PC-9 (cell line): ENCODE results near the gene DLEC1. TPM values are rescaled to one million over a fixed set of nuclear protein-coding genes. Genes with fewer than 3 reads are reported as not detected.

ENCODE experiments used
- BruUV-seq: library from RNA; stranded (reverse); fragments of 400-500 nt; replicated peaks from 2 replicates; lab custom pipeline; 2021; lab: Mats Ljungman, UMichigan
- CTCF ChIA-PET: fragments of 300-600 bp; sonication (Branson Sonifier 250); formaldehyde crosslinking; loops from one replicate; lab custom pipeline; 2022; ENCODE audit warnings: antibody characterized with exemption; lab: Charles Lee
- POLR2A ChIA-PET: fragments of 300-600 bp; sonication (Branson Sonifier 250); formaldehyde crosslinking; loops from one replicate; lab custom pipeline; 2022; ENCODE audit warnings: antibody characterized with exemption; ENCODE audit not compliant: unreplicated experiment; lab: Charles Lee
- DNase-seq, 2 experiments: peaks; one replicate each; pipeline versions ENCODE4 v3.0.0 to v3.0.0-alpha.2; 2015 to 2022; ENCODE audit warnings: mixed read lengths in 1 of 2
- H2AFZ ChIP-seq: fragments of 200-600 bp; sonication (generic); 2 replicates; pipeline ENCODE4 v1.8.1; 2017; ENCODE audit warnings: antibody characterized with exemption
- H3F3A ChIP-seq: fragments of 200-600 bp; sonication (generic); 2 replicates; pipeline ENCODE4 v1.8.1; 2017; ENCODE audit warnings: antibody characterized with exemption, mild to moderate bottlenecking, low read depth; ENCODE audit not compliant: insufficient read depth
- H3K27ac ChIP-seq: fragments of 200-600 bp; sonication (generic); 2 replicates; pipeline ENCODE4 v1.6.1; 2016; ENCODE audit warnings: mixed run types
- H3K27me3 ChIP-seq: fragments of 200-600 bp; sonication (generic); 2 replicates; pipeline ENCODE4 v1.6.1; 2016; ENCODE audit warnings: low read depth, mixed run types; ENCODE audit not compliant: insufficient read depth
- H3K36me3 ChIP-seq: fragments of 200-600 bp; sonication (generic); 2 replicates; pipeline ENCODE4 v1.6.1; 2016; ENCODE audit warnings: low read depth, mixed run types
- H3K4me1 ChIP-seq: fragments of 200-600 bp; sonication (generic); replicated peaks from 2 replicates; pipeline ENCODE4 v1.6.1; 2016; ENCODE audit warnings: mixed run types; ENCODE audit not compliant: insufficient read depth
- H3K4me2 ChIP-seq: fragments of 200-600 bp; sonication (generic); 2 replicates; pipeline ENCODE4 v1.6.1; 2017; ENCODE audit warnings: mixed run types
- H3K4me3 ChIP-seq: fragments of 200-600 bp; sonication (generic); 2 replicates; pipeline ENCODE4 v1.6.1; 2016; ENCODE audit warnings: mixed run types
- H3K79me2 ChIP-seq: fragments of 200-600 bp; sonication (generic); 2 replicates; pipeline ENCODE4 v1.6.1; 2017; ENCODE audit warnings: low read depth, mixed run types
- H3K9me2 ChIP-seq: fragments of 200-600 bp; sonication (generic); 2 replicates; pipeline ENCODE4 v1.8.1; 2017; ENCODE audit warnings: mild to moderate bottlenecking; ENCODE audit not compliant: insufficient read depth
- H3K9me3 ChIP-seq: fragments of 200-600 bp; sonication (generic); 2 replicates; pipeline ENCODE4 v1.8.1; 2016; ENCODE audit warnings: low read depth; ENCODE audit not compliant: insufficient read depth
- H4K20me1 ChIP-seq: fragments of 200-600 bp; sonication (generic); 2 replicates; pipeline ENCODE4 v1.8.1; 2017; ENCODE audit not compliant: insufficient read depth
- EZH2 ChIP-seq: fragments of 200-600 bp; sonication (generic); IDR thresholded peaks from 2 replicates; pipeline ENCODE4 v1.8.0; 2017; ENCODE audit warnings: antibody characterized with exemption, low read depth
- intact Hi-C: fragments of 100-400 bp; cut with micrococcal nuclease; formaldehyde crosslinking; loops from one replicate; pipeline ENCODE4 v1.10.0; 2022; ENCODE audit not compliant: unreplicated experiment
- total RNA-seq: library from RNA; stranded (reverse); gene quantifications from 2 replicates; pipeline ENCODE4 v1.2.3, GENCODE V29; 2021
- TF ChIP-seq, protein P1 (sequence below): fragments of 200-600 bp; sonication (generic); conservative IDR thresholded peaks from 2 replicates; pipeline ENCODE4 v1.6.1; 2017; ENCODE audit warnings: mixed run types, antibody characterized with exemption, mild to moderate bottlenecking, moderate library complexity

DLEC1 gene
- total RNA-seq, 1 experiment from 2014 or later, result 0.35 TPM

DNA sequence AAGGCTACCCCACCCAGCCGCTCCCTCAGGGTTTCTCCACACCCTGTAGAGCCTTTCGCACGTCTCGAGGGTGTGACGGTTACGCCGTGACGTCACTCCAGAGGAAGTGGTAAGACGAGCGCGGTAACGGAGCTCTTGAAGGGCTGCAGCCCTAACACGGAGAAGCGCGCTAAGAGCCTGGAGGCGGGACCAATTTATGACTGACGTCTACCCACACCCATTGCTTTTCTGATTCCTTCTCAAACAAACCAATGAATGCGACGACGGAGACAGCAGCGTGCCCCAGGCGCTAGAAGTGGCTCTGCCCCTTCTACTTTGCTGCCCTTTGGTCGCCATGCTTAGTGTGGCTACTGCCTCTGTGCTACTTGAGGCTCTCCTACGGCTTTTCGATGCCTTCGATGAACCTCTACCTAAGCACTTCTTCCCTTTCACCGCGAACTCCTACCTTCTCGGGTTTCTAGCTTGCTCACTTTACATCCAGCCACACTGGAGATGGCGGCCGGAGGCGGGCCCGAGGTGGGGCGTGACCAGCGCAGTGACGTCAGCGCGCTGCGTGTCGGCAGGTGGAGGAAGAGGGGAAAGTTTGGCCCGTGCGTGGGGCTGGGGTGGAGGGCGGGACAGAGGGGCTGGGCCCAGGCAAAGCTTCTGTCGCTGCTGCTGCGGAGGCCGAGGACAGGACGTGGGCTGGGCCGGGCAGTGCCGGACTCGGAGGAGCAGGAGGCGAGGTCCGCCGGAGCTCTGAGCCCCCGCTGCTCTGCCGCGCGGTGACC lies 126.1 kb downstream of the DLEC1 start, which contains the start of gene OXSR1:
TSS of gene OXSR1 (plus strand) at position 586 of the 770 bp plus-strand sequence. CDS start 340 bp downstream, outside the sequence.
- no peaks in the 10 kb centered on the region for H3K36me3 ChIP-seq
- peaks cover 18% of the 10 kb centered on the region for H3F3A ChIP-seq
- no peaks in the 10 kb centered on the region for H3K9me2 ChIP-seq
- peaks cover 6% of the 10 kb centered on the region for H4K20me1 ChIP-seq
- H3K27ac ChIP-seq, result peak within 1 kb of the TSS; percentile 96
- no TSS peak for BruUV-seq
- H3K9me3 ChIP-seq, result no peaks in the 10 kb centered on the region
- H3K4me1 ChIP-seq, result peaks cover 38% of the 10 kb centered on the region
- intact Hi-C loops, result loop anchor here (1.0 kb wide), 3 partner anchors 11 to 32 kb away; partner anchors contain the start of gene ACAA1
- peak within 1 kb of the TSS; percentile 83 for H2AFZ ChIP-seq
- peaks cover 45% of the 10 kb centered on the region for H3K79me2 ChIP-seq
- no peaks in the 10 kb centered on the region for H3K27me3 ChIP-seq
- ChIA-PET CTCF (interaction anchor here (0.5 to 1.2 kb wide), 4 partner anchors 12 to 1542 kb away, joined by 4 to 7 read pairs (median 6); no protein-coding TSS in a partner anchor), POLR2A (interaction anchor here (0.5 to 1.6 kb wide), 12 partner anchors 11 to 1107 kb away, joined by 3 to 27 read pairs (median 4); partner anchors contain the start of gene ACAA1)
- H3K4me2 ChIP-seq, result peak within 1 kb of the TSS; percentile 88
- peak within 1 kb of the TSS; percentile 74 for H3K4me3 ChIP-seq
- DNase-seq, result peak; percentile 99
- no peak for TF ChIP-seq EZH2
- TF ChIP-seq, protein P1, sequence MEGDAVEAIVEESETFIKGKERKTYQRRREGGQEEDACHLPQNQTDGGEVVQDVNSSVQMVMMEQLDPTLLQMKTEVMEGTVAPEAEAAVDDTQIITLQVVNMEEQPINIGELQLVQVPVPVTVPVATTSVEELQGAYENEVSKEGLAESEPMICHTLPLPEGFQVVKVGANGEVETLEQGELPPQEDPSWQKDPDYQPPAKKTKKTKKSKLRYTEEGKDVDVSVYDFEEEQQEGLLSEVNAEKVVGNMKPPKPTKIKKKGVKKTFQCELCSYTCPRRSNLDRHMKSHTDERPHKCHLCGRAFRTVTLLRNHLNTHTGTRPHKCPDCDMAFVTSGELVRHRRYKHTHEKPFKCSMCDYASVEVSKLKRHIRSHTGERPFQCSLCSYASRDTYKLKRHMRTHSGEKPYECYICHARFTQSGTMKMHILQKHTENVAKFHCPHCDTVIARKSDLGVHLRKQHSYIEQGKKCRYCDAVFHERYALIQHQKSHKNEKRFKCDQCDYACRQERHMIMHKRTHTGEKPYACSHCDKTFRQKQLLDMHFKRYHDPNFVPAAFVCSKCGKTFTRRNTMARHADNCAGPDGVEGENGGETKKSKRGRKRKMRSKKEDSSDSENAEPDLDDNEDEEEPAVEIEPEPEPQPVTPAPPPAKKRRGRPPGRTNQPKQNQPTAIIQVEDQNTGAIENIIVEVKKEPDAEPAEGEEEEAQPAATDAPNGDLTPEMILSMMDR, result no peak

DNA sequence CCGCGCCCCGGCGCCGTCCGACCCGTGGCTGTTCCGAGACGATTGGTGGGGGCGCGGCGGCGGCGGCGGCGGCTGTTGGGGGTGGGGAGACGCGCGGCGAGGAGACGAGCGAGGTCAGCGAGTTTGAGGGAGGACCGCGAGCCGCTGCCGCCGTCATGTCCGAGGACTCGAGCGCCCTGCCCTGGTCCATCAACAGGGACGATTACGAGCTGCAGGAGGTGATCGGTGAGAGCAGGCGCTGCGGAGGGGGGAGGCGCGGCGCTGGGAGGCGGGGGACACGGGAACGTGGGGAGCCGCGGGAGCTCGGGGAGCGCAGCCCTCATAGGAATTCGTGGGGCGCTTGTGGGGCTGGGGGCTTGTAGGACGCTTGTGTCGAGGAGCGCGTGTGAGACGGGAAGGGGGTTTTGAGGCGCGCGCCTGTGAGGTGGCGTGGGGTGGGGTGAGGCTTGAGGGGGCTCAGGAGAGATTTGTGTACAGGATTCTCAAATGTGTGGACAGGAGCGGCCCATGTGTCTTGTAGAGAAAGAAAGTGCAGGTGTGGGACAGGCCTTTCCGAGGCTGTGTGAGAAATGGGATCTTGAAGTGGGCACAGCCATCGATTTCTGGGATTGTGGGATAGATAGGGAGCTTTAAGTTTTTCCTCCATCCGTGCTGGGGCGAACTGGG lies 126.8 kb downstream of the DLEC1 start:
- H3K9me2 ChIP-seq, result no peaks in the 10 kb centered on the region
- H3K27ac ChIP-seq, result peak overlapping the region; percentile 96
- H3K27me3 ChIP-seq, result no peaks in the 10 kb centered on the region
- peak overlapping the region; percentile 74 for H3K4me3 ChIP-seq
- H3K4me2 ChIP-seq, result peak overlapping the region; percentile 81
- intact Hi-C loops, result loop anchor here (1.0 to 2.0 kb wide), 3 partner anchors 29 to 229 kb away; partner anchors contain the start of gene ACAA1
- H3F3A ChIP-seq, result peaks cover 23% of the 10 kb centered on the region
- no peaks in the 10 kb centered on the region for H3K36me3 ChIP-seq
- ChIA-PET CTCF (interaction anchor here (0.5 to 0.8 kb wide), 3 partner anchors 50 to 1541 kb away, joined by 4 to 7 read pairs (median 5); no protein-coding TSS in a partner anchor), POLR2A (interaction anchor here (0.7 to 1.6 kb wide), 5 partner anchors 12 to 33 kb away, joined by 3 to 17 read pairs (median 6); partner anchors contain the start of gene ACAA1)
- BruUV-seq, result no TSS peak
- H3K9me3 ChIP-seq, result no peaks in the 10 kb centered on the region
- no peak for TF ChIP-seq EZH2
- TF ChIP-seq, protein P1, result no peak
- peaks cover 6% of the 10 kb centered on the region for H4K20me1 ChIP-seq
- H3K79me2 ChIP-seq, result peaks cover 52% of the 10 kb centered on the region
- DNase-seq, result no peak
- H2AFZ ChIP-seq, result peak overlapping the region; percentile 81
- peaks cover 38% of the 10 kb centered on the region for H3K4me1 ChIP-seq

DNA sequence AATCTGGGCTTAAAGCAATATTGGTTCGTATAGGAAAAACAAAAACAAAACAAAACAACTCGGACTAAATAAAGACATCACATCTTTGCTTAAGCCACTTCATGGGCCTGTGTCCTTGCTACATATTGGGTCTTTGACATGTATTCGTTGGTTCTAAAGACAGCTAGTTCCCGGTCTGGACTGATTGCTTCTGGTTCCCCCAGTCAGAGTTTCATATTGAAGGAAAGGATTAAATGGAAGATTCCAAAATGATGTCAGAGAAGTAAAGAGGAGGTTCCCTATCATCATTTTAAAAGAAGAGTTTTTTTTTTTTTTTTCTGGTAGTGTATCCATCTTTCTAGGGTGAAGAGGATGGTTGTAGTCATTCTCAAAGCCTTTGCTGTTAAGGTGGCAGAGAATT lies 128.6 kb downstream of the DLEC1 start:
- no peaks in the 10 kb centered on the region for H3K36me3 ChIP-seq
- peaks cover 27% of the 10 kb centered on the region for H3F3A ChIP-seq
- no TSS peak for BruUV-seq
- H3K4me1 ChIP-seq, result peaks cover 38% of the 10 kb centered on the region
- H3K9me2 ChIP-seq, result no peaks in the 10 kb centered on the region
- H3K27me3 ChIP-seq, result no peaks in the 10 kb centered on the region
- ChIA-PET POLR2A (no interaction called here), CTCF (no interaction called here)
- H3K4me2 ChIP-seq, result peak overlapping the region; percentile 81
- no peak for DNase-seq
- TF ChIP-seq EZH2, result no peak
- TF ChIP-seq, protein P1, result no peak
- intact Hi-C loops, result loop anchor here (2.0 kb wide), 1 partner anchor 231 kb away; no protein-coding TSS in a partner anchor
- peaks cover 69% of the 10 kb centered on the region for H3K79me2 ChIP-seq
- H2AFZ ChIP-seq, result no peak overlapping the region
- H3K27ac ChIP-seq, result peak overlapping the region; percentile 62
- no peaks in the 10 kb centered on the region for H3K9me3 ChIP-seq
- peak overlapping the region; percentile 74; the same call in 1 of the 2 replicates for H3K4me3 ChIP-seq
- H4K20me1 ChIP-seq, result peaks cover 19% of the 10 kb centered on the region
